ENCODE results near the gene RASSF4. TPM values are rescaled to one million over a fixed set of nuclear protein-coding genes. Genes with fewer than 3 reads are reported as not detected.

The RASSF4 gene
- total RNA-seq, 1 donor from 2014 or later: 40.0 TPM

- no peak for TF ChIP-seq CTCF (IDR thresholded peaks at IDR 0.05)
- Histone ChIP-seq H3K27me3 (no peaks in the 10 kb centered on the region), H3K4me1 (no peaks in the 10 kb centered on the region), H3K9me3 (no peaks in the 10 kb centered on the region), H3K36me3 (peaks cover 0 to 4% of the 10 kb centered on the region in 2 donors), H3K27ac (no peak overlapping the region), H3K4me3 (no peak overlapping the region)
- intact Hi-C loops (cut with DNase I): loop anchor here (2.0 kb wide), 1 partner anchor 14 kb away; no protein-coding TSS in a partner anchor
- peak in 1 of 2 donors; percentile 48 for DNase-seq (ENCODE audit: low spot score in 2 of 2)
Observed at GRCh38 chr10:44950326-44951225, 9.0 kb upstream of the RASSF4 start.

GRCh38 chr10:44951576-44952226 lies 7.9 kb upstream of the RASSF4 start:
- no peaks in the 10 kb centered on the region for H3K4me1 ChIP-seq
- H3K4me3 ChIP-seq: no peak overlapping the region
- peak in 1 of 2 donors; percentile 25 for DNase-seq (ENCODE audit: low spot score in 2 of 2)
- H3K27ac ChIP-seq: no peak overlapping the region
- TF ChIP-seq CTCF (IDR thresholded peaks at IDR 0.05): no peak
- no peaks in the 10 kb centered on the region for H3K27me3 ChIP-seq
- H3K36me3 ChIP-seq: peaks cover 0 to 4% of the 10 kb centered on the region in 2 donors
- H3K9me3 ChIP-seq: no peaks in the 10 kb centered on the region
- intact Hi-C loops (cut with DNase I): loop anchor here (2.0 kb wide), 1 partner anchor 15 kb away; no protein-coding TSS in a partner anchor

- Histone ChIP-seq H3K4me3 (no peak overlapping the region), H3K36me3 (peaks cover 0 to 4% of the 10 kb centered on the region in 2 donors), H3K27me3 (no peaks in the 10 kb centered on the region), H3K4me1 (no peaks in the 10 kb centered on the region), H3K27ac (no peak overlapping the region), H3K9me3 (no peaks in the 10 kb centered on the region)
- intact Hi-C loops (cut with DNase I): no loop called here
- DNase-seq (ENCODE audit: low spot score in 2 of 2): peak in 1 of 2 donors; percentile 47
- no peak for TF ChIP-seq CTCF (IDR thresholded peaks at IDR 0.05)
Observed at GRCh38 chr10:44952779-44953231, 6.8 kb upstream of the RASSF4 start.

GRCh38 chr10:44954042-44954441 lies 5.6 kb upstream of the RASSF4 start:
- peaks cover 0 to 9% of the 10 kb centered on the region in 2 donors for H3K4me1 ChIP-seq
- no peak overlapping the region for H3K4me3 ChIP-seq
- intact Hi-C loops (cut with DNase I): no loop called here

More at GRCh38 chr10:44954042-44954441, 5.6 kb upstream of the RASSF4 start:
- Histone ChIP-seq H3K36me3 (peaks cover 0 to 4% of the 10 kb centered on the region in 2 donors), H3K27me3 (no peaks in the 10 kb centered on the region), H3K9me3 (no peaks in the 10 kb centered on the region), H3K27ac (no peak overlapping the region)
- no peak for TF ChIP-seq CTCF (IDR thresholded peaks at IDR 0.05)
- DNase-seq (ENCODE audit: low spot score in 2 of 2): no peak
